Measurements from ENCODE around the gene NFIL3.
A peak's percentile ranks its signal among the peaks of the same experiment; 100 is the strongest.

NFIL3 gene

DNA sequence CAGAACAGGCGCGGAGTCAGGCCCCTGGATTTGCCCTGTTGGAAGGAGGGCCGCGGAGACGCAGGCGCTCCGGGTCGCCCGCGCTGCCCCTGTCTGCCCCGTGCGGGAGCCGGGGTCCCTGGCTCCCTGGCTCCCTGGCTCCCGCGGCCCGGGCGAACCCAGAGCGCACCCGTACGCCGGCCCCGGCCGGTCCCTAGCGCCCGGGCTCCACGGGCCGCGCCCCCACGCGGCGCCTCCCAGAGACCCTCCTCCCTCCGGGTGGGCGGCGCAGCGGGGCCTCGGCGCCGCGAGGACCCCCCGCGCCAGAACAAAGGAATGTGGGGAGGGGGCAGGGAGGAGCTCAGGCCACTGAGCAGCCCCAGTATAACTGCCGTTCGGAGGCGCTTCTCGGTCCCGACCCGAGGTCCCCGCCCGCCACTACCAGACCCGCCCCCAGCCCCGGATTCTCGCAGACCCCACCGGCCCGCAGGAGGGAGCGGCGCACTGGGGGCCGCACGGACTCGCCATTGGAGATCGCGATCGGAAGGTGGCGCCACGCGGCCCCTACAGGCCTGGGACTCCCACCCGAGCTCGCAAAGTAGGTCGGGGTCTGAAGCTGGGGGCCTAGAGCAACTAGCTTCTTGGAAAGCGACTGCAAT is 2.4 kb downstream of the NFIL3 start:
- no peak for DNase-seq

DNA sequence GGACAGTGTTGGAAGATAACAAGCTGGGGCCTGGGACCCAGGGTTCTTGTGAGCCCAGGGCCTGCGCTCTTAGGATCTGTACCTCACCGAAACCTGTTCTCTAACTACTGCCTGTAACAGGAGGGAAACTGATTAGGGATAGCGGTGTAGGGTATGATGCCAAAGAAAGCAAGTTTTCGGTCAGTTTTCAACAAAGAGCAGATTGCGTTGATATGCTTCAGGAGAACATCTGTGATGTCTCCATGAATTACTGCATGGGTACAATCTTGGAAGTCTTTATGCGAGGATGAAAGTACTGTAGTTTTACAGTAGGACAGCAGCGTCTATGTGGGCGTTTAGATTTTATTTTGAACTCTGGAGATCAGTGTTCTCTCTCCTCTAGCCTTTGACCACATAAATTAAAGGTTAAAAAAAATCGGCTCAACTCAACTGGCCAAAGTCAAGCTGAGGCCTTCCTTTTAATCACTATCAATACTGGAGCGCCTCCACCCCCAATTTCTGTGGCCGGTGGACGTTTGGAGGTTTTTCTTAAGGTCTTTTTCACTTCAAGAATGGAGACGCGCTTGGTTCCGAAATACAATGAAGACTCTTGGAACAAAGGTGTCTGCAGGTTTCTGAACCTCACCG is 3.0 kb downstream of the NFIL3 start:
- DNase-seq, result no peak

DNA sequence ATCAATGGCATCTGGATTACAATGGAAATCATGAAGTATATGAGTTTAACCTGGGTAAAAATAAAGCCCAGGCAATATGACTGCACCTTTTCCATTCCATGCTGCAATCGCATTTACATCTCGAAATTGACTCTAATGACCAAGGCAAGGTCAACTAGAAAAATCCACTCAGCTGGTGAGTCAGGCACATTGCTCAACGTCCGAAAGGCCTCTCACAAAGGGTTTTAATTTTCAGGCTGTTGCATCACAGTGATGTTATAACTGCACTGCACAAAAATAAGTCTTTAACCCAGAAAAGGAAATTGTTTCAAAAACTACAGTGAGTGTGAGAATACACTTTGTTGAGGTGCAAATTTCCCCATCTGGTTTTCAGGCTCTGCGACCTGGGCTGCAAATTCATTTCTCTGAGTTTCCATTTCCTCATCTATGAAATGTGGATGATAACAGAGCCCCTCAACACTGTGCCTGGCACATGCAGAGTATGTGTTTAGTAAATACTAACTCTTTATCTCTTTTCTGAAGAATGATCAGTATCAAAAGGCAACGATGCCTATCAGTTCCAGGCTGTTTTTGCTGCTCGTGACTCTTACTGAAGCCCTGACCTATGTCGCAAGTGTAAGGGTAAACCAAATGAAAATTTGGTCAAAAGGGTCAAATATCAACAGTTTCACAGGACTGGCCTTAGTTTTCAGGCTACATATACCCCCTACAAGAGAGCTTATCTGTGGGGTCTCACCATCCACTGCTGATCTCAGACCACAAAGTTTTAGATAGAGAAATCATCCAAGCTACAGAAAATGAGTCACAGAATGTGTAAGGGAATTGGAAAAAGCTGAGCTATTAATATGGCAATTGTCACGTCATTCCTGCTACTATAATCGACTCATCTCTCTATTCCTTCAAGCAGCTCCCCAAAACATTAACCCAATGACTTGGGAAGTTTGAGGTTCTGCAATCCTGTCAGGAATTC is 4.1 kb downstream of the NFIL3 start:
- peak in 1 of 2 donors; percentile 38 for DNase-seq

DNA sequence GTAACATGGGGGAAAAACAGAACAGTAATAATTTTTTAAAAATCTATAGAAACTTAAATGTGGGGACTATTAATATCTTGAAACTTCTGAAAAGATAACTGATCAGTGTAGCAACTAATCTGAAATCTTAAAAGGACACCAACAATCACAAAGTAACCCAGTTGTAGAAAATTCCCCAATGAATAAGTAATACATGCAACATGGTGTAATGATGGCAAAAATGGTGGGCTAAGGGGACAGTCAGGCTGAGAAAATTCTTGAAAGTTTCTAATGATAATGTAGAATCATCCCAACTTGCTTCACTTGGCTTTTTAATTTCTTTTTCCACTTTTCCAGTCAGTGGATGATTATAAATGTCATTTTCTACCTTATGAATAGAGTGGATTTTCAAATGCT is 5.4 kb downstream of the NFIL3 start:
- DNase-seq, result no peak

DNA sequence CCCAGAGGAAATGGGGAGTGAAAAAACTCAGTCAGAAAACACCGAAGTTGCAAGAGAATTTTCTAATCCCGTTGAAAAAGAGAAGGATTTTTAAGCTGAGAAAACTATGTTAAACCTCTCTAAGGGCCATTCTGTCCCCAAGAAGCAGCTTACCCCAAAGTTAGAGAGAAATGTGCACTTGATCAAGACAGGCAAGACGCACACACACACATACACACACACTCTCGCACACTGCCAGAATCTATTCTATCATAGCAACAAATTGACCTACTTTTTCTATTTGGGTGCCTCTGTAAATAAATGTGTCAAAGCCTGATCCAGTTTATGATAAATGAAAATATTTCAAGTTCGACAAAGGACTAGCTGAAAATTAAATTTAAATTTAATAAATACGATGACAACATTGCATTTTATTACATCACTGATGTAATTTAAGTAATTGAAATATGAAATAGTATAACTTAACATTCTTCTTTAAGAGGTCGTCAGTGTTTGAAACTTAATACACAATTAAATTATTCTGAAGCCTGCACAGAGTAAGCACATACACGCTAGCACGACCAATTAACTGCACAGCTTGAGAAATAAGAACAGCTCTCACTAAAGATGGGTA is 5.9 kb downstream of the NFIL3 start:
- DNase-seq, result no peak

DNA sequence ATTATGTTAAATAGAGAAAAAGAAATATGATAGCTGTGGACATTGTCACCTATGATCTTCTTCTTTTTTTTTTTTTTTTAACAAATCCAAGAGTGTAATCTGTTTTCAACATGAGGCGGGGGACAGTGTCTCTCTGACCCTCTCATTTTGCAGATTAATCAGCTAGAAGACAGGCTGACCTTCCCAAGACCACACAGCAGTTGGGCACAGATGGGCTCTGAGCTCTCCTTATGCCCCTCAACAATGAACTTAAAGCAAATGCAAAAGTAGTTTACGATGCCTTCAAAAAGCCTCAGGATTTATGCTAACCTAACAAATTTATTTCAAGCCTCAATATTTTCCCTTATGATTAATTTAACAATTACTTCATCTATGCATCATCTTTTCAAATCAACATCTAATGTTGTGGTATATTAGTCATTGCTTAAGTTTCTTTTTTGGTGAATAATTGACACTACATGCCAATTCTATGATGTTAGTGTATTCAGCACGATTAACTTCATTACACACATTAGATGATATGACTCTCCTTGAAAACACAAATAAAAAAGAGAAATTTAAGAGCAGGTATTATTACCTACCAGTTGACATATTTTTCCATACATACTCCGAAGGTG is 7.4 kb downstream of the NFIL3 start:
- no peak for DNase-seq

DNA sequence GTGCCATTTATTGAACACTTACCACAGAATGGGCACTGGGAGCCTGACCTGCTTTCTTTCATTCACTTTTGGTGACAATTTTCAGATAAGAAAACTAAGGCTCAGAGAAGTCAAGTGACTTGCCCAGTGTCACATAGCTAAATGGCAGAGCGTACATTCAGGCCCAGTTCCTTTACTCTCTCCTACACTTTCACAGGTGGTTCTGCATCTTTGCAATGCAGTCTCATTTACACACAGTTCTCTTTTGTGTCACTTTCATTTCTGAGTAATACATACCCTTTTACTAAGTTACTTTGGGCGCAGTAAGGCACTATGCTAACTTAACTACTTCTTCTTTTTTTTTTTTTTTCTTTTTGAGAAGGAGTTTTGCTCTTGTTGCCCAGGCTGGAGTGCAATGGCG is 8.3 kb downstream of the NFIL3 start:
- DNase-seq, result no peak

DNA sequence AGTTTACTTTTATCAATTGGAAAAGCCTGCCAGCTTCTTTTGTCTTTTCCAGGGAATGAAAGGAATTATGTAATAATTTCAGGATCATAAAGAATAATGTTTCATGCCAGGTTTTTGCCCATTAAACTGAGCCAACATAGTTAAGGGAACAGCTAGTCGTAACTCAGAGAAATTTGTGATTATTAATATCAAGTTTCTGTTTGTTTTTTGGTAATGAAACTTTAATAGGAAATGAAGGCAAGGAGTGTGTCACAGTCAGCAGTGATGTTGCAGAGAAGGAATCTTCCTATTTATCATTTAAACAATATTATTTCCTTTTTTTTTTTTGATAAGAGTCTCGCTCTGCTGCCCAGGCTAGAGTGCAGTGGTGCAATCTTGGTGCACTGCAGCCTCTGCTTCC is 10.7 kb downstream of the NFIL3 start:
- DNase-seq, result no peak

DNA sequence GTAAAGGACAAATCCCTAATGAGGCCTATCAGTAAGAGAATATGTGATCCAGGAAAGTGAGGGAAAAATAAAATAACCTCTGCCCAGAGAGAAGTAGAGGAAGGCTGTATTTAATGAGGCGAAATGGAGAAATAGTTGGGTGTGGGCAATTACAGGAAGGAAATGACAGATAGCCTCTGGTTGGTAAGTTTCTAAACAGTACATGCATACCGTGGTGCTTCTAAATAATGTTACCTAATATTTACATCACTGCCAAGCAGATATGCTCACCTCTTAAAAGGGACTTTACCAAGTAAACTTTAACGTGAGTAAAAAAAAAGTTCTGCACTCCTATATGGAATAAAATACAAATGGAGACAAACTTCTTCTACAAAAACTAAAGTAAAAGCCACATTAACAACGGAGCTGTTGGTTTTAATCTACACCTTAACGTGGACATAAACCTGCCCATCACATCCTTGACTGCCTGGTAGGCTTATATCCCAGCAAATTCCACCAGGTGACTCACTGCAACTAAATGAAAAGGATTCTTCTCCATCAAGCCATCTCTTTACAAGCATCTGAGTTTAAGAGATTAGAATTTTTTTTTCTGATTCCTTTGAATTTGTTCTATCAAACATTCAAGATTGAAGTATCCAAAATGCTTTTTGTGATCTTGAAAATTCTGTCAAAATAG is 12.4 kb downstream of the NFIL3 start:
- no peak for DNase-seq

DNA sequence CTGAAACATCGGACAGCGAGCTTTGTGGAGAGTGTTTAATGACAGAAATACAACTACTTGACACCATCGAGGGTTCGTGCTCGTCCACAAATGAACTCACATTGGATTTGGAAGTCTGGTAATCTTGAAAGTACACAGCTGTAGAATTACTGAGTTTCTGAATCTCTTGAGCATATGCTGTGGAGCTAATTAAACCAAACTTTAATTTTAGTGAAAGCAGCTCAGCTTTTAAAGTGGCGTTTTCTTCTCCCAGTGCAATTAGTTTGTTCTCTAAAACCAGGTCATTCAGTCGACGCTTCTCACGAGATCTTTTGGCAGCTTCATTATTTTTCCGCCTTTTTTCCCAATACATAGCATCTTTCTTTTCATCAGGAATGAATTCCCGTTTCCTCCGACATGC is 13.5 kb downstream of the NFIL3 start:
- DNase-seq, result no peak

DNA sequence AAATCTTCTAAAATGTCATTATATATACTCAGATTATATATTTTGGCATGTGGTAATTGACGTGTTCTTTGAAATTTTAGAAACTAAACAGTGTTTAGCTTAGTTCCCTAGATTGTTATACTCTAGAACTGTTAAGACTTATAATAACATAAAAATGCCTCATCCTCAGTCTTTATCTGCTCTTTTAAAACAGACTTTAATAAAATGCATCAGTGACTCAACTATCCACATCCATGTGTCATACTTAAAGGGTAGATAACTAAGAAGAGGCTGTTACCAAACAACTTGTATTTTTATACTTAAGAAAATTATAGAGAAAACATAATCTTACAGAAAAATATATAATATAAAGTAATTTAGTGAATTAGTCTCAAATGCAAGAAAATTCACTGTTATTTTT is 15.2 kb downstream of the NFIL3 start:
- DNase-seq, result no peak

DNA sequence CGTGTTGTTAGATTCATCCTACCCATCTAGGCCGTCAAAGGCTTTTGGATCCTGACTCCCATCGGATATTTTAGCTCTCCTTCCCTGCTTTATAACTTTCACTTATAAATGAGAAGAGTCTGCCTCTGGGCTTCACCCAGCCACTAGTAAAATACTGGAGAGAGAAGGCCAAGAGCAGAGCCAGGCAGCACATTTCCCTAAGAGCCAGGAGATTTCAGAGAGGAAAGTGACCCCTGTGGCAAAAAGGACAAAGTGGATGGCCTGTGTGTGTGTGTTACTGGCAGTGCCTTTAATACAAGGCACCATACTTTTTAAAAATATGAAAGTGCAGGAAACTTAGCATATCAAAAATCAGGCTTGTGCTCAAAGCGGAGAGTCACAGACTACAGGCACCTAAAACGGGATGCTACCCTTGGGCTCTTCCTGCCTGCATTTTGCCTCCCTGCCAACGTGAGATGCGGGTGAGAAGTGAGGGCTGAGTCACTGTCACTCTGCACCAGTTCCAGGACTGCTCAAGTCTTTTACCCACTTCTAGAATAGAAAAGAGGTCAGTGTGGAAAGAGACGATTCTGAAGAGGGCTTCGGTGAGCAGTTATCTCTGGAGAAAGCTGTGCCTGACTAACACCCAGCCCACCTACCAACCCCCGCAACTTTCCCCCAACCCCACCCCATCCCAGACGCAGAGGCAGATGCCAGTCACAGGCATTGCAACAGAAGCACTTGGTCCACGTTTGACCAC is 15.9 kb downstream of the NFIL3 start:
- no peak for DNase-seq

DNA sequence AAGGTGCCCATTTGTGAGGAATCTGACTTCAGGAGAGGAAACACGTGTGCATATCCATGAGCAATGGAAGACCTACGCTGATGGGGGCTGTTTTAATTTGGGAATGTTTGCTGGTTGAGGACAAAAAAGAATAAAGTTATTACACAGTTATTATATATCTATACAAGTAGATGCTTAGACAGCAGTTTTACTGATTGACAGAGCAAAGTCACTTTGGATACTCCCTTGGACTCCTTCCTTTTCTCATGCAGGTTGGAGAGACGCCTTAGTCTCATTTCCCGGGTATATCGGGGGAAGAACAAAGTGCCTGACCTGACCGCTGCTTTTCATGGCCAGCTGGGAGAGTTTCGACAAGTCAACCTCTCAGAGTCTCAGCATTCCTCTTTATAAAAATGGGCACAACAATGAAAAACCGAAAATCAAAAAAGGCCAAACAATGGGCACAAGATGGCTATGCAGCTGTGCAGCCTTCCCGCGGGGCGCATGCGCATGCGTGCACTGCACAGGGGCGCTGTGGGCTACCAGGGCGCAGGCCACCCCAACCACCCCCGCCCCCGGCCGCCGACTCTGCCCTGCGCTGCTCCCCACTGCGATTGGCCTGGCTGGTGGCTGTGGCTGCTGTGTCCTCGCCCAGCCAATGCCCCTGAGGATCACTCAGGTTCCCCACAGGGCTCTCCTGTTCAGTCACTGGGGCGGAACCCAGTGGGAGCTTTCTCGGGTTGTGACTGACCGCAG is 18.1 kb downstream of the NFIL3 start:
- DNase-seq, result no peak

DNA sequence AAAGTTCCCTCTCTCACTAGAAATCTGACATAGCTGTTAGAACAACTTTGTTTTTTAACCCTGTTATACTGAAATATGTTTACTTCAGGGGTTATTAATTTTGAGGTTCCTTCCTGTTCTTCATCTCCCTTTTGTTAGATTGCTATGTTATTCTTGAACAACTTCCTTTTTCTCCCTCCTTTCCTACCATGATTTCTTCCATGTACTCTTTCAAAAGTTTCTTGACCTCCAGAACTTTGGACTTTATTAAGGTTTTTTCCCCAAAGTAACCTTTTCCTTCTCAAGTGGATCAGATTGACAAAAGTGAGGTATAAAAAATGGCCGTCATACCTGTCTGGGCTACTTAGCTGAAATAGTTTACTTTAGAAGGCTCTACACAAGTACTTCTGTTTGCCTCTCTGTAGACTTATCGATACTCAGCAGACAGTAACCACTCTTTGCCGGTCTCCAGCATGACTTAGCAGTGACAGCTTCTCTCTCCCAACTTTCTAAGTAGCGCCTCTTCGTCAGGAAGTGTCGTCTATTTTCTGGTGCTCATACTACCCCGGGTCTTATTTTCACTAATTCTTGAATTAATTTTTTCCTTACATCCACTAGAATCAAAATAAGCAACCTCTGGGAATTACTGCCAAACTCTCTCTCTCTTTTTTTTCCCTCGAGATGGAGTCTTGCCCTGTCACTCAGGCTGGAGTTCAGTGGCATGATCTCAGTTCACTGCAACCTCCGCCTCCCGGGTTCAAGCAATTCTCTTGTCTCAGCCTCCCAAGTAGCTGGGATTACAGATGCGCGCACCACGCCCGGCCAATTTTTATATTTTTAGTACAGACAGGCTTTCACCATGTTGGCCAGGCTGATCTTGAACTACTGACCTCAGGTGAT is 19.7 kb downstream of the NFIL3 start:
- DNase-seq, result no peak

DNA sequence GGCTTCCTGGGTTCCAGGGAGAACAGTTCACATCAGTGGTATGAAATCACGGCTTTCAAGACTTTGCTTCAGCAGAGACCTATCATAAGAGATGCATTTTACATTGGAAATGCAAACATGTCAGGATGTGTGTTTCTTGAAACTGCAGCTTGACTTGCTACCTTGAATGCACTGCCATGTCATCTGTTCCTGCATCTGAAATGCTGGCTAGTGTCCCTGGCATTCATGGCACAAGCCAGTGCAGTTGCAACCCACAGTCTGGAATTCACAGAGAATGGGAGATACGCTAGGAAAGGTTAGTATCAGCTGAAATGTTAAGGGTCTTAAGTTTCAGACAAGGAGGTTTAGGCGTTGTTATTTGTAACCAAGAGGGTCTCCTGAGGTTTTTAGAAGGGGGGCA is 24.7 kb downstream of the NFIL3 start:
- no peak for DNase-seq

DNA sequence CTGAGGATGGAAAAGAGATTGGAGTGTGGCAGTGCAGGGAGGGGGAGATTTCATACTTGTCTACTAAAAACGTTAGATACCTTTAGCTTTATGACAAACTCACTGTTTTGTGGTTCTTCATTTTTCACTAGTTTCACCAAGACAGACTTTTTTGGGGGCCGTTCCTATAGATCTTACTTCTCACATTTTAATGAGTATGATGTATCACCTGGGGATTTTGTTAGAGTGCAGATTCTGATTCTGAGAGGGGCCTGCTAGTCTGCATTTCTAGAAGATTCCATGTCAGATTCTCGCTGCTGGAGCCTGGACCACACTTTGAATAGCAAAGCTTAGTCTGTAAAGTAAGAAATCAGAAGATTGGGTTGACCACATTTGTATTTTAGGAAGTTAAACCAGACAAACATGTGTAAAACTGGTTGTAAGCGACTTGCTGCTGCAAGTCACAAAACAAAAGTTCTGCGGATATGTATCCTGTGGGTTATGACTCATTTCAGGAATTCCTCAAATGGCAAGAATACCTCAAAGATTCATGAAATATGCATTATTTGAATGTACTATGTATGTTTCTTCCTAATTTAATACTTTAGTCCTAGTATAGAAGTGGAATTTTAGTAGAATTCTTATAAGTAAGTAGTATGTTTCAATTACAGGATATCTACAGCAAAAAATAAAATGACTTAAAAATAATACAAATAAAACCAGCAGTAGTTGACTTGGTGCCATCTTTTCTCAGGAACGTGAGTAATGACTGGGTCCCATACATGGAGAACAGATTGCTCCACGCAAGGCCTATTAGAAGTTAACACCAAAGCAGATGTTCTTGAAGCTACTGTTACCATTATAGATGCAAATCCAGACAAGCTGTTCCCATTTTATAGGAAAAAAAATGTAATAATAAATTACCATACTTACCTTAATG is 27.8 kb downstream of the NFIL3 start:
- no peak for DNase-seq

DNA sequence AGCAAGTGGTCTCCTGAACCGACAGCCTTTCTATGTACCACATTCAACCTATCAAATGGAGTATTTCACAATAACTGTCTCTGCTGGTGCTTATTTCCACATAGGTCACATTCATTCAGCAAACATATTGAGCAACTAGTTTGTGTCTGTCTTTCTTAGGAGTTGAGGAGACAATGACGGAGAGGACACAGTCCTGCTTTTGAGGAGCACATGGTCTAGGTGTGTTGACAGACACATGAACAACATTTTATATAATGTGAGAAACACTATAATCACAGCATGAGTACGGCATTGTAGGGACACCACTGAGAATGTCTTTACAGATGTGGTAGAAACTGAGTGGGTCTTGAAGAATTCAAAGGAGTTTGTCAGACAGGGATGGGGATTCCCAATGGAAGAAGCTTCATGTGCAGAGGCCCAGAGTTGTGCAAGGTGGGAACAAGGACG is 28.5 kb downstream of the NFIL3 start:
- no peak for DNase-seq

DNA sequence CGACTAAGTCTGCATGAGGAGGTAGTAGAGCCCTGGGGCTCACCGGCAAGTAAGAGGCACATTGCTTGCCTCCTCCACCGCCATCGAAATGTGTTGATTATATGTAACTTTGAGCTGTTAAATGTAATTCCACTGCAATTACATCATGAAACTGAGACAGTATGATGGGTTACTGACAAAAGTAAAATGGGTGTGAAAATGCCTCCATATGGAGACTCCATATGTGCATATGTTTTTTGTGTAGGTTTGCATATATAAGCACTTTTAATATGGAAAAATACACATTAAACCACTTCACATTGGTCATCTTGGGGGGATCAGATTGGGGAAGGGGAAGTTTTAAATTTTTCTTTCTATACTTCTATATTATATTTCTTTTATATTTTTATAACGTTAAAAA is 29.8 kb downstream of the NFIL3 start:
- no peak for DNase-seq

DNA sequence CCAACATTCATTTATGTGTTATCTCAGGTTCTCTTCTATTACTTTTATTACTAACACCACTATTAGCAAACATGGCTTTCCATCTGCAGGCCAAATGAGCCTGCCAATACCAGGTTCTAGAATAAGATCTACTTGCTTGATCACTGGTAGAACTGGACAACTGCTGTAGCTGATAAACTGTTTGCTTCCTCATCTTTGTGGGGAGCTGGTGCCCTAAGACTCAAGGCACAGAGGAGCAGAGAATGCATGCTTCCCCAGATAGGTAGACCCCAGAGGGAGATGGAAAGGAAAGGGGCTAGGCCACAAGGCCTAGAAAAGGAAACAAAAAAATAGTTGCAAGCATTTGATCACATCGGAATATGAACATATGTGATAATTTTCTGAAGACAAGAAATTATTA is 31.2 kb downstream of the NFIL3 start:
- DNase-seq, result no peak
